Calu3 (cell line): ENCODE measurements around the gene DLGAP4. TPM values are rescaled to one million over a fixed set of nuclear protein-coding genes. Genes with fewer than 3 reads are reported as not detected.

Source experiments
- BruUV-seq: library from RNA; stranded (reverse); fragments of 400-500 nt; replicated peaks from 2 replicates; lab custom pipeline; 2021; lab: Mats Ljungman, UMichigan
- CTCF ChIA-PET: fragments of 300-600 bp; sonication (Branson Sonifier 250); formaldehyde crosslinking; loops from one replicate; lab custom pipeline; 2022; ENCODE audit warnings: antibody characterized with exemption; lab: Charles Lee
- DNase-seq: peaks from one replicate; pipeline ENCODE4 v3.0.0; 2022
- H3K27ac Mint-ChIP-seq: one replicate; pipeline ENCODE4 v1.8.0; 2022; ENCODE audit warnings: mixed read lengths; ENCODE audit not compliant: unreplicated experiment
- H3K27me3 Mint-ChIP-seq: one replicate; pipeline ENCODE4 v1.8.0; 2022; ENCODE audit warnings: mixed read lengths; ENCODE audit not compliant: unreplicated experiment
- H3K36me3 Mint-ChIP-seq: one replicate; pipeline ENCODE4 v1.8.0; 2022; ENCODE audit warnings: mild to moderate bottlenecking, moderate library complexity, mixed read lengths; ENCODE audit not compliant: insufficient read depth, unreplicated experiment
- H3K4me1 Mint-ChIP-seq: one replicate; pipeline ENCODE4 v1.8.0; 2022; ENCODE audit warnings: mild to moderate bottlenecking, low read depth, mixed read lengths; ENCODE audit not compliant: unreplicated experiment
- H3K4me3 Mint-ChIP-seq: one replicate; pipeline ENCODE4 v1.8.0; 2022; ENCODE audit warnings: mild to moderate bottlenecking, low read depth, moderate library complexity, mixed read lengths; ENCODE audit not compliant: unreplicated experiment
- H3K9me3 Mint-ChIP-seq: one replicate; pipeline ENCODE4 v1.8.0; 2022; ENCODE audit warnings: low read depth, mixed read lengths; ENCODE audit not compliant: unreplicated experiment
- CTCF ChIP-seq: fragments of 200-600 bp; IDR thresholded peaks from one replicate; pipeline ENCODE4 v1.8.0; 2022; ENCODE audit warnings: antibody characterized with exemption; ENCODE audit not compliant: unreplicated experiment
- intact Hi-C: fragments of 100-400 bp; cut with micrococcal nuclease; formaldehyde crosslinking; loops from one replicate; pipeline ENCODE4 v1.10.0; 2022; ENCODE audit not compliant: unreplicated experiment
- total RNA-seq: library from RNA; stranded (reverse); gene quantifications from 2 replicates; pipeline ENCODE4 v1.2.3, GENCODE V29; 2022

DLGAP4 gene
- total RNA-seq, 1 experiment from 2014 or later, result 66.4 TPM

- CTCF ChIA-PET, result interaction anchor here (1.3 kb wide), 1 partner anchor 8 kb away, joined by 3 read pairs; no protein-coding TSS in a partner anchor
- DNase-seq, result no peak
- H3K27me3 Mint-ChIP-seq, result no peaks in the 10 kb centered on the region
- no peak overlapping the region for H3K27ac Mint-ChIP-seq
- no peak for TF ChIP-seq CTCF
- no peak overlapping the region for H3K4me3 Mint-ChIP-seq
- no TSS peak for BruUV-seq
- H3K36me3 Mint-ChIP-seq, result no peaks in the 10 kb centered on the region
- no peaks in the 10 kb centered on the region for H3K4me1 Mint-ChIP-seq
- intact Hi-C loops, result no loop called here
- no peaks in the 10 kb centered on the region for H3K9me3 Mint-ChIP-seq
Measured at GRCh38 chr20:36482044-36482473, 175.9 kb downstream of the DLGAP4 start.

- no TSS peak for BruUV-seq
- Mint-ChIP-seq H3K27me3 (no peaks in the 10 kb centered on the region), H3K9me3 (no peaks in the 10 kb centered on the region), H3K4me1 (no peaks in the 10 kb centered on the region), H3K27ac (no peak overlapping the region), H3K36me3 (no peaks in the 10 kb centered on the region), H3K4me3 (no peak overlapping the region)
- no peak for TF ChIP-seq CTCF
- DNase-seq, result no peak
- intact Hi-C loops, result no loop called here
- CTCF ChIA-PET, result interaction anchor here (1.1 kb wide), 1 partner anchor 18 kb away, joined by 3 read pairs; no protein-coding TSS in a partner anchor
Measured at GRCh38 chr20:36483209-36483918, 177.2 kb downstream of the DLGAP4 start.

- BruUV-seq, result no TSS peak
- no peaks in the 10 kb centered on the region for H3K9me3 Mint-ChIP-seq
- CTCF ChIA-PET, result no interaction called here
- no peak for TF ChIP-seq CTCF
- no peak for DNase-seq
- intact Hi-C loops, result no loop called here
- H3K27me3 Mint-ChIP-seq, result no peaks in the 10 kb centered on the region
- H3K4me3 Mint-ChIP-seq, result no peak overlapping the region
- no peaks in the 10 kb centered on the region for H3K4me1 Mint-ChIP-seq
- H3K36me3 Mint-ChIP-seq, result no peaks in the 10 kb centered on the region
- H3K27ac Mint-ChIP-seq, result no peak overlapping the region
Measured at GRCh38 chr20:36483919-36484808, 178.0 kb downstream of the DLGAP4 start.

- H3K9me3 Mint-ChIP-seq, result no peaks in the 10 kb centered on the region
- no peaks in the 10 kb centered on the region for H3K27me3 Mint-ChIP-seq
Measured at GRCh38 chr20:36485286-36485685, 179.1 kb downstream of the DLGAP4 start.

More at GRCh38 chr20:36485286-36485685, 179.1 kb downstream of the DLGAP4 start:
- BruUV-seq, result no TSS peak
- DNase-seq, result no peak
- CTCF ChIA-PET, result no interaction called here
- intact Hi-C loops, result no loop called here
- no peak for TF ChIP-seq CTCF
- Mint-ChIP-seq H3K27ac (no peak overlapping the region), H3K36me3 (no peaks in the 10 kb centered on the region), H3K4me1 (no peaks in the 10 kb centered on the region), H3K4me3 (no peak overlapping the region)
